ELR (cell line): ENCODE measurements around the gene SPIN1.

ENCODE experiments used
- DNase-seq: peaks from one replicate; pipeline ENCODE4 v3.0.0-alpha.2; 2015; ENCODE audit warnings: low read depth

Gene SPIN1

DNA sequence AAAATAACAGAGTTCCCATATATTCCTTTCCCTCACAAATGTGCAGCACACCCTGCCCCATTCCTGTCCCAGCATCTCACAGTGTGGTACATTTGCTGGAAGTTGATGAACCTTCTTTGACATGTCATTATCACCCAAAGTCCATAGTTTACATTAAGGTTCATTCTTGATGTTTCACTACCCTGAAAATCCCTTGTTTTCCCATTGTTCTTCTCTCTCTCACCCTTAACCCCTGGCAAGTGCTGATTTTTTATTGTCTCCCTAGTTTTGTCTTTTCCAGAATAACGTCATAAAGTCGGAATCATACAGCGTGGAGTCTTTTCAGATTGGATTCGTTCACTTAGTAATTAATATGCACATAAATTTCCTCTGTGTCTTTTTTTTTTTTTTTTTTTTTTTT is 48.1 kb downstream of the SPIN1 start:
- DNase-seq: no peak

DNA sequence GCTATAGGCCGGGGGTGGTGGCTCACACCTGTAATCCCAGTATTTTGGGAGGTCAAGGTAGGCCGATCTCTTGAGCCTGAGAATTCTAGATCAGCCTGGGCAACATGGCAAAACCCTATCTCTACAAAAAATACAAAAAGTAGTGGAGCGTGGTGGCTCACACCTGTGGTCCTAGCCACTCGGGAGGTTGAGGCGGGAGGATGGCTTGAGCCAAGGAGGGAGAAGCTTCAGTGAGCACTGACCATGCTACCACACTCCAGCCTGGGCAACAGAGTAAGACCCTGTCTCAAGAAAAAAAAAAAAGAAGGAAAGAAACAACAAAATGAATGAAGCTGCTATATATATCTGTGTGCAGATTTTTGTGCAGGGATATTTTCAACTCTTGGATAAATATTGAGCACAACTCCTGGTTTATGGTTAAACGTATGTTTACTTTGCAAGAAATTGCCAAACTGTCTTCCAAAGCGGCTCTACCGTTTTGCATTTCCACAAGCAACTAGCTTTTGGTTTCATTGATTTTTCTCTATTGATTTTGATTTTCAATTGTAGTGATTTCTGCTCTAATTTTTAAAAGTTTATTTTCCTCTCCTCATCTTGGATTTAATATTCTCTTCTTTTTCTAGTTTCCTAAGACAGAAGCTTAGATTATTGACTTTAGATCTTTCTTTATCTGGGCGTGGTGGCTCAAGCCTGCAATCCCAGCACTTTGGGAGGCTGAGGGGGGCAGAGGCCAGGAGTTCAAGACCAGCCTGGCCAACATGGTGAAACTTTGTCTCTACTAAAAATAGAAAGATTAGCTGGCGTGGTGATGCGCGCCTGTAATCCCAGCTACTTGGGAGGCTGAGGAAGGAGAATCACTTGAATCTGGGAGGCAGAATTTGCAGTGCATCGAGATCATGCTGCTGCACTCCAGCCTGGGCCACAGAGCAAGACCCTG is 49.2 kb downstream of the SPIN1 start:
- DNase-seq: no peak

DNA sequence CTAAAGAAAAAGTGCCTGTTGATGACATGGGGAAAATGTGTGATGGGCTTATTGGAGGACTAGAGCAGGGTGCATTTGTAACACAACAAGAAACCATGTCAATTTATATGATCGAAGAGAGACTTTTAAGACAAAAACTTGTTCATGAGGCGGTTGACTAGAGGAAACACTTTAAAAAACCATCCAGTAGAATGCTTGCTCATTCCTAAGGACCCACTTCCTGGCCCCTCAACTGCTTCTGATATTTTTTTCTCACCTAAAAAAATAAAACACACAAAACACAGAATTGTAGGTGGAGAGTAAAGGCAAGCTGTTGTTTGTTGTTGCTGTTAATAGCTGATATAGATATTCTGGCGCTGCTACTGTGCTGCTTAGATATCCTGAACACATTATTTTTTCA is 50.6 kb downstream of the SPIN1 start:
- no peak for DNase-seq

DNA sequence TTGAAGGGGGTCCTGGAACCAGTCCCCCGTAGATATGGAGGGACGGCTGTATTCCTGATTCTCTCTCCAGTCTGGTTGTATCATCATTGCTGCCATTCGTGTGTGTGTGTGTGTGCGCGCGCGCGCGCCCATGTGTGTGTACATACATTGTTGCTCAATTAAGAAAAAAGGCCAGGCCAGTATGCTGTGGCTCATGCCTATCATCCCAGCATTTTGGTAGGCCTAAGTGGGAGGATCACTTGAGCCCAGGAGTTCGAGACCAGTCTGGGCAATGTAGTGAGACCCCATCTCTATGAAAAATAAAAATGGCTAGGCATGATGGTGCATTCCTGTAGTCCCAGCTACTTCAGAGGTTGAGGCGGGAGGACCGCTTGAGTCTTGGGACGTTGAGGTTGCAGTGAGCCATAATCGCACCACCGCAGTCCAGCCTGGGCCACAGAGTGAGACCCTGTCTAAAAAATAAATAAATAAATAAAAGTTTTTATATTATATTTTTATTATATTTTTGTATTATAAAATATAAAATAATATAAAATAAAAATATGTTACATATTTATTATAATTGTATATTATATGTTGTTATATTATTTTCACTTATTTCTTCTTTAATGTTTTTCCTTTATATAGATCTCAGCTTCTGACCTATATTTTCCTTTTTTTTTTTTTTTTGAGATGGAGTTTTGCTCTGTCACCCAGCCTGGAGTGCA is 53.2 kb downstream of the SPIN1 start:
- DNase-seq: no peak

DNA sequence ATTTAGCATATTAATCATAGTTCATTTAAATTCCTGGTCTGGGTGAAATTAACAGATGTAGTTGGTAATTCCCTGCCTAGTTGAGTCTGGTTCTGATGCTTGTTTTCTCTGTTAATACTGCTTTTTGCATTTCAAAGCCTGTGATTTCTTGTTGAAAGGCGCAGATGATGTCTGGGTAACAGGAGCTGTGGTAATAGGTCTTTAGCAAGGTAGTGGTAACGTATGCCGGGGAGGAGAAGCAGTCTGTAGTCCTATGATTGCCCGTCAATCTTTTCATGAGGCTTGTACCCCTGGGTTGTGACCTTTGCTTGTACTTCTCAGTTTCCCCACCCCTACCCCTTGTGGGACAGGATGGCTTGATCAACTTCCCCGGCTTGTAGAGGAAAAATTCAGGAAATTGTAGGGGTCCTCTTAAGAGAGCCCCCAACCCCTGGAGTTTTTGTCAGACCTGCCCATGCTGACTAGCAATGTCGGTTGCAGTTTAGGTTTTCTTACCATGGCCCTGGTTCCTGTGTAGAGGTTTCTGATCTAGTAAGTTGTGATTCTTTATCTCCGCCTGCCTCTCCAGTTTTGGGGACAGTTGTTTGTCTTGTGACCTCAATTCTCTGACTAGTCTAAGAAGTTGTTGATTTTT is 55.4 kb downstream of the SPIN1 start:
- DNase-seq: no peak

DNA sequence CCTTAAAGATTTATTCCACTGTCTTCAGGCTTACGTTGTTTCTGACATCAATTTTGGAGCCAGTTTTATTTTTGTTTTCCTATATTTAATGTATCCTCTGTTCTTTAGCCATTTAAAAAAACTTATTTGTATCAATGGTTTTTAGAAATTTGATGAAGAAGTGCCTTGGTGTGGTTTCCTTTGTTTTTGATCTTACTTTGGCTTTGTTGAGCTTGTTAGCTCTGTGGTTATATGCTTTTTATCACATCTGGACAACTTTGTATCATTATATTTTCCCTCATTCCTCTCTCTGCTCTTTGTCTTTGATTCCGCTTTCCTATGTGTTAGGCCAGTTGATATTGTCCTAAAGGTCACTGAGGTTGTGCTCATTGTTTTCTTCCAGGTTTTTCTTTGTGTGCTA is 58.5 kb downstream of the SPIN1 start:
- no peak for DNase-seq

DNA sequence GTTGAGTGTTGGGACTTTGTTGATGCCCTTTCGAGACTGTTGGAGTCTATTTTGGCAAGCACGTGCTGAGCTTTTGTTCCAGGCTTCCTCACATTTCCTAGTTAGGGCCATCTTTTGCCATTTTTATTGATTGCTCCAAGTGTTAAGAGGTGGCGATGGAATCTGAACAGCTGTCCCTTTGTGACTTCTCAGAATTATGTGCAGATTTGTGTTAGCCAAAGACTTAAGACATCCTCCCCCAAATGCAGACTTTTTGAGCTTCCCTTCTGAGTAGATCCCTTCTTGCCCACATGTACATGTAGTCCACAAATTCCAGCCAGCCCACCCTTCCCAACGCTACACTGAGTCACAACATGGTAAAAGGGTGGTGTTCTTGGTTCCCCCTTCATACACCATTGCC is 59.2 kb downstream of the SPIN1 start:
- DNase-seq: no peak

DNA sequence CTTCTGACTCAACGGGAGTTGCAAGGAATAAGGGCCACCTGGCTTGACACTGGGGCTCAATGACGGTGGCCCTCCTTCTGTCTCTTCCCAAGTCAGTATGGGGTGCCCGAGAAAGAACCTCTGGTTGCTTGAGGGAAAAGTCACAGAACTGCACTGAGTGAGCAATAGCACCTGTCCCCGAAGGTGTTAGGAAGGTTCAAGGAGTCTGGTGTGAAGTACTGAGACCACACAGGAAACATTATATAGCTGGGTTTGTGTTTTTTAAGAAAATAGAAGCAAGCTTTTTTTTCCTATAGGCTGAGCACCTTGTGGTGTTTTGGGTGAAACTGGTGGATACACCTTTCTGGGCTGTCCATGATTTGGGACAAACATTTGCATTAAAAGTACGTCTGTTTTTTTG is 62.9 kb downstream of the SPIN1 start:
- no peak for DNase-seq

DNA sequence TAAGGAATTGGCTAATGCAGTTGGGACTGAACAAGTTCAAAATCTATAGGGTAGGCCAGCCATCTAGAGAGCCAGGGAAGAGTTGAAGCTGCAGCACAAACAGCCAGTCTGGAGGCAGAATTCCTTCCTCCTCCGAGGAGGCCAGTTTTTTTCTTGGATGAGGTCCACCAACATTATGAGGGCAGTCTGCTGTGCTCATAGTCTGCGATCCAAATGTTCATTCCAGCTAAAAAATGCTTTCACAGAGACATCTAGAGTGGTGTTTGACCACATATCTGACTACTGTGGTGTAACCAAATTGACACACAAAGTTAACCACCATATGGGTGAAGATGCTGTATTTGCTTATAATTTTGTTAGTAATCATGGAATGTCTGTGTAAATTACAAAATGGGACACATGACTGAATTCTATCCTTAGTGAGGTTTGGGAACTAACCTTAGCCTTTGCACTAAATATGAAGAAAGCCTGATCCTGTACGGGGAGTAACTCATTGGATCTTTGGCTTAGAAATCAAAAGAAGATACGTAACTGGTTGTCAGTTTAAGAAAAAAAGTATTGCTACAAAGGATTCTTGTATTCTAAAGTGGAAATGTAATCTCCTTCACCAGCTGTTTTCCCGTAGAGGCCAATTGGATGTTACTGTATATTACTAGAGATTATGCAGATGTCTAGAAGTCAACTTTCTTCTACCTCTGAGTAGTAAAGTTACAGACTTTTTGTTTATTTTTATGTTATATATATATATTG is 70.6 kb downstream of the SPIN1 start:
- DNase-seq: no peak

DNA sequence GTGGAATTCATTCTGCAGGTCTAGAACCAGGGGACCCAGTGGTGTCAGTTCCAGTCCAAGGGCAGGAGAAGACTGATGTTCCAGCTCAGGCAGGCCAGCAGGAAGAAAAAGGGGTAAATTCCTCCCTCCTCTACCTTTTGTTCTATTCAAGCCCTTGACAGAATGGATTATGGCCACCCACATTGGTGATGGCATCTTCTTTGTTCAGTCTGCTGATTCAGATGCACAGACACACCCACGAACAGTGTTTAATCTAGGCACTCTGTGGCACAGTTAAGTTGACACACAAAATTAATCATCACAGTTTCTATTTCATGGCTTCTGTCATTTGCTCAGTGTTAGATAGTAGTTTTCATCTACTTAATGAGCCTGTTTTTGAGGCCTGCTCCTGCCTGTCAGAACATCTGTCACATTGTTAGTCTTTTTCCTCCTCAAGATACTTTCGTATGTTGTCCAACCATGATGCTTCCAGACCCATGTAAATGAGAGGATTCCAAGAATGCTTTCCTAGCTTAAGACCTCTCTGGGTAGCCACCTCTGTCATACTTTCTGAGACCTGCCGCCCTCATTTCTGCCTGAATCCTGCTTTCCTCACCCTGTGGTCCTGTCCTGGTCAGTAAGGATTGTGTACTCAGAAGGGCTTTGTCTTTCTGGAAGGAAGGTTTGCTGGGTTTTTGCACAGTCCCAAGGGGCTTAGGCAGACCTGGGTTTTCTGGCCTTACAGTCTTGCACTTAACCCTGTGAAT is 72.5 kb downstream of the SPIN1 start:
- DNase-seq: peak; percentile 22

DNA sequence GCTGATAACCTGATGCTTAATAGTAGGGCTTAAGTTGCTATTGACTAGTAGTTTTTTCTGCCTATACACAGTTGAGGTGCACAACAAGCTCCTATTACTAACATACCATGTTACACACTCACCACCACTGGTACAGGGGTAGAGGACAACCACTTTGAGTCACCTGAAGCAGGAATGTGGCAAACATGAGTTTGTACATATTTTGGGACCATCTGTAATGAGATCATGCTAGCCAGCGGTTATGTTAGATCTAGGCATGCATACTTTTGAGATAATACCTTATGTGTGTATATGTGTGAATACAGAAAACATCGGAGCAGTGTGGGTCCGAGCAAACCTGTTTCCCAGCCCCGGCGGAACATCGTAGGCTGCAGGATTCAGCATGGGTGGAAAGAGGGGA is 73.9 kb downstream of the SPIN1 start:
- DNase-seq: peak; percentile 80

DNA sequence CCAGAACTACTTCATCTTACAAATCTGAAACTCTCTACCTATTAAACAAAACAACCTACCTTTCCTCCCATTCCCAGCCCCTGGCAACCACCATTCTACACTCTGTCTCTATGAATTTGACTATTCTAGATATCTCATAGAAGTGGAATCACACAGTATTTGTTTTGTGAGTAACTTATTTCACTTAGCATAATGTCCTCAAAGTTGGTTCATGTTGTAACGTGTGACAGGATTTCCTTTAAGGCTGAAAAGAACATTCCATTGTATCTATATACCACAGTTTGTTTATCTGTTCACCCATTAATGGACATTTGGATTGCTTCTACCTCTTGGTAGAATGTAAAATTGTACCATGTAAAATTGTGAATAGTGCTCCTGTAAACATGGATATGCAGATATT is 76.6 kb downstream of the SPIN1 start:
- no peak for DNase-seq

DNA sequence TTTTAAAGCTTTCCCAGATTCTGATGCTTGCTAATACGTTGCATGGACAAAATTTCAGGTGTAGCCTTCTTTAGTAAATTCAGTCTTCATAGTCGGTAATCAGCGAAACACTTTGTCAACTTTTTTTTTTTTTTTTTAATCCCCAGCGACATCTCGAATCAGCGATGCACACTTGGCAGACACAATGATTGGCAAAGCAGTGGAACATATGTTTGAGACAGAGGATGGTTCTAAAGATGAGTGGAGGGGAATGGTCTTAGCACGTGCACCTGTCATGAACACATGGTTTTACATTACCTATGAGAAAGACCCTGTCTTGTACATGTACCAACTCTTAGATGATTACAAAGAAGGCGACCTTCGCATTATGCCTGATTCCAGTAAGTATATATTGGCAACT is 80.0 kb downstream of the SPIN1 start:
- DNase-seq: no peak

DNA sequence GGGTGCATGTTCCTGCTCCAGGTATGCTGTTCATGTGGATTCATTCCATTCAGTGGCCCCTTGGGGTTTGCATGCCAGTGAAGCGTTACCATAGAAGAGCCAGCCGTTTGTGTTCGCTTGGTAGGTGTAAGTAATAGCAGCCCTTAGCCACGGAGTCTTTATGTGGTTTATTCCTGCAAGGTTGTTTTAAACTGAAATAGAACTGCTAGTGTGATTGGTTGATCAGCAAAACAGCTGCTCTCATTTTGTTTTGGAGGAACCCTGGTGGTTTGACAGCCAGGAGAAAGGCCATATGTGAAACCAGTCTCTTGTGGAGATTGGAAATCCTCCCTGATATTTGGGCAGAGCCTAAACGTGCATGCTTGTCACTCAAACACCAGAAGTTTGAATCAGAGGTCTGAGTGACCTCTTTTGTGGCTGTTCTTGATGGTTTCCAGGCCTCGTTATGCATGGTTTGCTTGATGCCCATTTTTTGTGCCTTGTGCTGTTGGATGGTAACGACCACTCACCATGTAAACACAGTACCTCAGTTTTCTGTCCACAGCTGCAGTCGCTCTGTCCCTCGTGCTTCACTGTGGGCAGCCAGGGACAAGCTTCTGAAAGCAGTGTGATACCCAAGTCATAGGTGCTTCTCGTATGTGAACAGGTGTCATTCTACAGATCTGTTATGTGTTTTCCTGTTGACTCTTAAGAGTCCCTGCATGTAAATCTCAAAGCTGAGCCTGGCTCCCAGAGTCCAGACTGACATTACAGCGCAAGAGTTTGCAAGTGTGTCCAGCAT is 88.4 kb downstream of the SPIN1 start:
- peak; percentile 23 for DNase-seq

DNA sequence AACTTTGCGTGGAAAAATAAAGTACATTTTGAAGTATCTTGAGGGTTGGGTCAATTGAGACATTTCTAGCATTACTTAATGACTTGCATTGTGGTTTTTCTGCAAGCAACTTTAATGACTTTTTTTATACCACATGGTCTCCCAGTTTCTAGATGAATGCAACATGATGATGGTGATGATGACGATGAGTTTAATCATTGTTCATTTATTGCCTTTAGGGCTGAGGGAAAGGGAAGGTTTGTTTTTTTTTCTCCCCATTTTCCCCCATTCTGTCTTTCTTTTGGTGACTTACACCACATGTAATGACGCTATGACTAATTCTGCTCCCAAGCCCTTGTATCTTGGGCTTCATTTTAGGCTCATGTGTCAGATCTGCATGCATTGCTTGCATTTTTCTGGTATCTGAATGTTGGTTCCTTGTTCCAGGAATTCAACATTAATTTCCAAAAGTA is 89.1 kb downstream of the SPIN1 start:
- peak; percentile 99 for DNase-seq

DNA sequence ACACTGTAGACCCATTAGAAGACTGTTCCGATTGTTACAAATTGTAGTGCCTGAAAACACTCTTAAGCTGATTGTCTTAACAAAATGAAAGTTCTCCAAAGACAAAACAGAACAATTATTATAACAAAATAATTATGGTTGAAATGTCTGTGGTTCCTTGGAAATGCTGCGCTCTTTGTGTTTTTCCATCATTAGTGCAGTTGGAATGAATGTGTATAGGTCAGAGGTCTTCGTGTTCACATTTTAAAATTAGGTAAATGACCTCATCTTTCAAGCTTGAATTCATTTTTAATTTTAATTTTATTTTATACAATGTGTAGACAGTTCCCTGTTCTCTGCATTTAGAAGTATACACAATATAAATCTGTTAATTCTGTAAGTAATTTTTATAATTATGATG is 90.0 kb downstream of the SPIN1 start:
- no peak for DNase-seq

DNA sequence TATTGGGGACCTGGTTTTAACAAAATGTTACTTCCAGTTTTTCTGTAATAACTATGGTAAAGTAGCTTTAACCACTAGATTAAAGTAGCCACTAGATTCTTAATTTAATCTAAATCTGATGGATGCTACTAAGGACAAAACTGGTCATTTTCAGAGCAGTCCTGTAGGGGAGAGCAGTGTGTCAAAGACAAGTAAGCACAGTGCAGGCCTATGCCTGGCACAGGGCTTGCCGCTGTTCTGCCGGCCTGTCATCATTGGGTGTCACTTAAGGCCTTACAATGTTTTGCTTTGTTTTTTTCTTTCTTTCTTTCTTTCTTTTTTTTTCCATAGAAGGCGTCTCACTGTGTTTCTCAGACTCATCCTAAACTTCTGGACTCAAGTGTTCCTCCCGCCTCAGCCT is 93.7 kb downstream of the SPIN1 start:
- DNase-seq: peak; percentile 13

DNA sequence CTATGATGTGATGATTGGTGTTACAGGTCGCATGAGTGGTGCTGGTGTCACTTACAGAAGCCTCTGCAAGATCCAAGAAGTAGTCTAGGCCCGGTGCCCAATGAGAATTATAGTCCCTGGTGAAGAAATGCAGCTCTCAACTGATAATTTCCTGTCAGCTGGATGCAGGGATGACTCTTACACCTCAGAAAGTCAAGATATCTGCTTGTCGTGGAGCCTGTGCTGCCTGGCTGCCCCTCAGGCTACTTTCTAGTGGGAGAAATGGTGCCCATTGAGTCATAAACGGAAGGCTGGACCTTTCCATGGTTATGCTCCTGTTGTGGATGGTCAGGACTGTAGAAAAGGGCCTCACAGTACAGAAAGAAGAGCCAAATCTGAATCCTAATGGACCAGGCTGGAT is 99.9 kb downstream of the SPIN1 start:
- DNase-seq: peak; percentile 13

DNA sequence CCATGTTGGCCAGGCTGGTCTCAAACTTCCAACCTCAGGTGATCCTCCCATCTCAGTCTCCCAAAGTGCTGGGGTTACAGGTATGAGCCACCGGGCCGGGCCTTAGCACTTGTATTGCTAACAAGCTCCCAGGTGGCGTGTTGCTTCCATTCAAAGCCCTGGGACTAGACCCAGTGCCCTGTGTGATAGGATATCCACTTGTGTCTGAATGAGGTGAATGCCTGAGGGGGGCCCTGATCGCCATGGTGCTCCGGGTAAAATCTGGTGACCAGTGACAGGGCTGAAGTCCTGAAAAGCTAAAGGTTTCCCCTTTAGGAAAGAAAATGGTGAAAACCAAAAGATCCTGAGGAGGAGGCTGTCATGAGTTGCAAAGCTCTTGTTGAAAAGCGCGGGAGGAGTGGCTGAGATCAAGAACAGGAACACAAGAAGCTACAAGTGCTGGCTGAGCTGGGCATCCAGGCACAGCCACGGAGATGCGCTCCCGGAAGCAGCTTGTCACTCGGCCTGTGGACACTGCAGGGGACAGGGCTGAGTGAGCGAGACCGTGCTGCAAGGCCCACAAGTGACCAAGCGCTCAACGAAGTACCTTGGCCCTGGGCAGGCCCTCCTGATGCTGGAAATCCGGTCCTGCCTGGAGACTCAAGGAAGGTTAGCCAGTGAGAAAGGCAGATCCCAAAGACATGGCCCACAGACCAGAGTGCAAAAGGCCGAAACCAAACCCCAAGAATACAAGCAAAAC is 106.9 kb downstream of the SPIN1 start:
- DNase-seq: no peak

DNA sequence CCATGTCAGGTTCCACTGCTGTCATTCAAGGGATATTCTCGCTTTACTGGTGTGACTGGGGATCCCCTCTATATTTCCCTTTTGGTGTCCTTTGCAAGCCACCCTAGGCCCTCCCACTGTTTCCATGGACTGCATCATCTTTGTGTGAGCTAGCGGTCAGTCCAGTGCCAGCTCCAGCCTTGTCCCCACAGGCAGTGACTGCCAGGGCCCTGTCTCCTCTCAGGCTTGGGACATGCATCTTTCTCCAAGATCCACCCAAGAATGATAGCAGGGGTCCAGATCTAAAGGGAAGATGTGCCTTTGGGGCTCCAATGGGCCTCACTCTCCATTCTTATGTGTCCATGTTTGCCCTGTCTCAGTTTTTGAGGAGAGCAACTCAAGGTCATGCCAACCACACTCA is 109.0 kb downstream of the SPIN1 start:
- DNase-seq: no peak
